C4-2B (cell line): ENCODE data around the gene MYH15.

Experiments used
- CTCF ChIP-seq: fragments of 450-650 bp; conservative IDR thresholded peaks from 2 replicates; pipeline ENCODE4 v1.5.1; 2017; ENCODE audit warnings: mild to moderate bottlenecking
- ZFX ChIP-seq: fragments of 450-650 bp; IDR thresholded peaks from 2 replicates; pipeline ENCODE4 v1.6.1; 2017

DNA sequence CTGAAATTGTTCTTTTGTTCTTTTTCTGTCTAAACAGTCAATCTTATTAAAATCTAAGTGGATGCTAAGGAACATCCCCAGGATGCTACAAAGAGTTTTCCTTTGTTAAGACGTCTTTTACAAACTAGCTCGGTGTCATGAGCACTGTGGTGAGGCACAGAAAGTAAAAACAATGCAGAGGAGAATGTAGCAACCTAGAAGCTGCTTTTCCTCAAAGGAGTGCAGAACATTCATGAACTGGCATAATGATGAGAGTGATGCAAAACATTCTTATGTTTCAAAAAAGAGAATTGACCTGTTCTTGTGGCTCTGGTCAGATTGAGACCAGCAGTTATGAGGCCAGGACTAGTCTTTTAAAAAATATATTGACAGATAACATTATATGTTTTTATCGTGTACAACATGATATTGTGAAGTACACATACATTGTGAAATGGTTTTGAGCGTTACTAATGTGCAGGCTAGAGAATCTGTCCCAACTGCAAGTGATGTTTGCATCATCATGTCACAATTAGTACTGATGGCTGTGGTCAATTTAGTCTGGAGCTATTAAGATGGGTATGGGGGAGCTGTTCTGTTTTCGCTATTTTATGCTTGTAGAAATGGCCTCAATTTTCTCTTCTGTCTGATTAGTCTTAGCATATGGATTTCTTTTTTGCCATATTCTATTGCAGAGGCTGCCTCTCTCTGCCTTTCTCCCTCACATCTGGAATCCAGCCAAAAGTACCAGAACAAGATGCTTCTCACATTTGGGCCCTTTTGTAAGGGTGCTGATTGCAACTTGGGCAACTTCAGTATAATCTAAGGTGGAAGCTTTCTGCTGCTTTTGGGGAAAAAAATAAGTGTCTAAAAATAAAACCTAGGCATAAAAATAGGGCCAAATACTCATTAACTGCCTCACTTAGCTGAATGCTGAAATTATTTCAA is 163.8 kb downstream of the MYH15 start:
- TF ChIP-seq CTCF, result no peak
- no peak for TF ChIP-seq ZFX
